Astrocyte (in vitro differentiated cells and primary cell): ENCODE results near the gene TRIP4. TPM values are rescaled to one million over a fixed set of nuclear protein-coding genes. Genes with fewer than 3 reads are reported as not detected.
A peak's percentile ranks its signal among the peaks of the same experiment; 100 is the strongest.

Experiments used
- DNase-seq: peaks from one replicate; pipeline ENCODE4 v3.0.0-alpha.2; 2010; ENCODE audit warnings: low read depth
- FAIRE-seq: peaks from 2 replicates; lab custom pipeline; 2011; peaks lifted over from hg19 to GRCh38; lab: Jason Lieb, UNC
- H2AFZ ChIP-seq: 2 replicates; pipeline ENCODE4 v1.6.0; 2012; ENCODE audit warnings: low read depth, low read length, inconsistent platforms
- H3K27ac ChIP-seq: 2 replicates; pipeline ENCODE4 v1.5.1; 2011; ENCODE audit warnings: low read depth, low read length, inconsistent platforms
- H3K27me3 ChIP-seq: 2 replicates; pipeline ENCODE4 v1.6.0; 2011; ENCODE audit warnings: low read length, inconsistent platforms; ENCODE audit not compliant: insufficient read depth
- H3K36me3 ChIP-seq: 2 replicates; pipeline ENCODE4 v1.5.1; 2011; ENCODE audit warnings: low read length, inconsistent platforms; ENCODE audit not compliant: insufficient read depth
- H3K4me1 ChIP-seq: 2 replicates; pipeline ENCODE4 v1.5.1; 2011; ENCODE audit warnings: low read length, inconsistent platforms; ENCODE audit not compliant: insufficient read depth
- H3K4me2 ChIP-seq: 2 replicates; pipeline ENCODE4 v1.6.0; 2012; ENCODE audit warnings: low read length, inconsistent platforms
- H3K4me3 ChIP-seq: 2 replicates; pipeline ENCODE4 v1.5.1; 2011; ENCODE audit warnings: low read depth, mild to moderate bottlenecking, low read length, inconsistent platforms; ENCODE audit not compliant: insufficient read depth
- H3K79me2 ChIP-seq: 2 replicates; pipeline ENCODE4 v1.6.0; 2012; ENCODE audit warnings: mild to moderate bottlenecking, low read length, inconsistent platforms; ENCODE audit not compliant: insufficient read depth
- H3K9ac ChIP-seq: 2 replicates; pipeline ENCODE4 v1.6.0; 2012; ENCODE audit warnings: mild to moderate bottlenecking, low read length, inconsistent platforms
- H3K9me3 ChIP-seq: 2 replicates; pipeline ENCODE4 v1.5.1; 2012; ENCODE audit warnings: low read depth, mild to moderate bottlenecking, low read length, inconsistent platforms; ENCODE audit not compliant: insufficient read depth
- H4K20me1 ChIP-seq: 2 replicates; pipeline ENCODE4 v1.6.0; 2012; ENCODE audit warnings: low read length, inconsistent platforms; ENCODE audit not compliant: insufficient read depth
- H3K27ac Mint-ChIP-seq: one replicate; pipeline ENCODE4 v1.8.0; 2021; ENCODE audit warnings: mild to moderate bottlenecking, mixed read lengths; ENCODE audit not compliant: unreplicated experiment
- H3K27me3 Mint-ChIP-seq: one replicate; pipeline ENCODE4 v1.8.0; 2021; ENCODE audit warnings: low read depth, mixed read lengths; ENCODE audit not compliant: unreplicated experiment
- H3K36me3 Mint-ChIP-seq: one replicate; pipeline ENCODE4 v1.8.0; 2021; ENCODE audit warnings: low read depth, mixed read lengths; ENCODE audit not compliant: unreplicated experiment
- H3K4me1 Mint-ChIP-seq: one replicate; pipeline ENCODE4 v1.8.0; 2021; ENCODE audit warnings: low read depth, mixed read lengths; ENCODE audit not compliant: unreplicated experiment
- H3K4me3 Mint-ChIP-seq: one replicate; pipeline ENCODE4 v1.8.0; 2021; ENCODE audit warnings: mild to moderate bottlenecking, moderate library complexity, mixed read lengths; ENCODE audit not compliant: unreplicated experiment
- H3K9me3 Mint-ChIP-seq: one replicate; pipeline ENCODE4 v1.8.0; 2021; ENCODE audit warnings: mild to moderate bottlenecking, mixed read lengths; ENCODE audit not compliant: unreplicated experiment
- CTCF ChIP-seq: IDR thresholded peaks from 2 replicates; pipeline ENCODE4 v1.5.1; 2011; ENCODE audit warnings: low read depth, mild to moderate bottlenecking, inconsistent platforms, low read length, moderate library complexity; ENCODE audit not compliant: insufficient read depth
- EZH2 ChIP-seq: IDR thresholded peaks from 2 replicates; pipeline ENCODE4 v1.6.1; 2012; ENCODE audit warnings: mild to moderate bottlenecking, low read length, inconsistent platforms; ENCODE audit not compliant: insufficient read depth
- total RNA-seq: library from RNA; stranded (reverse); gene quantifications from 2 replicates; pipeline ENCODE4 v1.2.1, GENCODE V29; 2021

The TRIP4 gene
- total RNA-seq, 1 donor from 2014 or later, result 40.7 TPM

- Histone ChIP-seq H3K27ac (no peak overlapping the region), H3K4me3 (no peak overlapping the region), H2AFZ (no peak overlapping the region), H3K79me2 (no peaks in the 10 kb centered on the region), H3K36me3 (peaks cover 21% of the 10 kb centered on the region), H3K9me3 (no peaks in the 10 kb centered on the region), H4K20me1 (peaks cover 3% of the 10 kb centered on the region), H3K4me2 (peak overlapping the region; percentile 27), H3K27me3 (no peaks in the 10 kb centered on the region), H3K4me1 (peaks cover 13% of the 10 kb centered on the region), H3K9ac (peak overlapping the region; percentile 12)
- no peak overlapping the region for H3K27ac Mint-ChIP-seq
- no peaks in the 10 kb centered on the region for H3K27me3 Mint-ChIP-seq
- no peaks in the 10 kb centered on the region for H3K9me3 Mint-ChIP-seq
- DNase-seq, result no peak
- H3K36me3 Mint-ChIP-seq, result peaks cover 10% of the 10 kb centered on the region
- TF ChIP-seq EZH2 (no peak), CTCF (no peak)
- H3K4me3 Mint-ChIP-seq, result no peak overlapping the region
- FAIRE-seq, result no peak
- H3K4me1 Mint-ChIP-seq, result peaks cover 15% of the 10 kb centered on the region
Measured at GRCh38 chr15:64429448-64429847, 41.8 kb downstream of the TRIP4 start.

GRCh38 chr15:64430000-64430735, 42.5 kb downstream of the TRIP4 start:
- H3K9me3 Mint-ChIP-seq, result no peaks in the 10 kb centered on the region
- peaks cover 3% of the 10 kb centered on the region for H4K20me1 ChIP-seq
- no peak overlapping the region for H2AFZ ChIP-seq
- H3K9me3 ChIP-seq, result no peaks in the 10 kb centered on the region
- TF ChIP-seq EZH2, result no peak
- TF ChIP-seq CTCF, result no peak
- peak overlapping the region; percentile 27 for H3K4me2 ChIP-seq
- H3K9ac ChIP-seq, result peak overlapping the region; percentile 19
- FAIRE-seq (peak; percentile 58), DNase-seq (peak; percentile 95)
- peaks cover 13% of the 10 kb centered on the region for H3K4me1 ChIP-seq
- H3K27me3 ChIP-seq, result no peaks in the 10 kb centered on the region
- peaks cover 10% of the 10 kb centered on the region for H3K36me3 Mint-ChIP-seq
- H3K79me2 ChIP-seq, result no peaks in the 10 kb centered on the region
- no peak overlapping the region for H3K4me3 ChIP-seq
- H3K27ac Mint-ChIP-seq, result peak overlapping the region; percentile 55
- peak overlapping the region; percentile 40 for H3K27ac ChIP-seq
- no peaks in the 10 kb centered on the region for H3K27me3 Mint-ChIP-seq
- no peak overlapping the region for H3K4me3 Mint-ChIP-seq
- peaks cover 20% of the 10 kb centered on the region for H3K36me3 ChIP-seq
- H3K4me1 Mint-ChIP-seq, result peaks cover 15% of the 10 kb centered on the region

- H3K9me3 Mint-ChIP-seq, result no peaks in the 10 kb centered on the region
- H3K4me1 ChIP-seq, result peaks cover under 1% of the 10 kb centered on the region
- FAIRE-seq (no peak), DNase-seq (no peak)
- peaks cover 2% of the 10 kb centered on the region for H3K4me1 Mint-ChIP-seq
- no peak overlapping the region for H3K4me3 Mint-ChIP-seq
- no peaks in the 10 kb centered on the region for H3K27me3 Mint-ChIP-seq
- H3K9me3 ChIP-seq, result no peaks in the 10 kb centered on the region
- H4K20me1 ChIP-seq, result no peaks in the 10 kb centered on the region
- H3K36me3 ChIP-seq, result peaks cover 5% of the 10 kb centered on the region
- peaks cover 13% of the 10 kb centered on the region for H3K36me3 Mint-ChIP-seq
- no peak overlapping the region for H3K4me2 ChIP-seq
- no peak overlapping the region for H3K27ac ChIP-seq
- H3K27ac Mint-ChIP-seq, result no peak overlapping the region
- H3K79me2 ChIP-seq, result no peaks in the 10 kb centered on the region
- TF ChIP-seq EZH2 (no peak), CTCF (no peak)
- H3K9ac ChIP-seq, result no peak overlapping the region
- no peaks in the 10 kb centered on the region for H3K27me3 ChIP-seq
- no peak overlapping the region for H2AFZ ChIP-seq
- H3K4me3 ChIP-seq, result no peak overlapping the region
Measured at GRCh38 chr15:64437982-64438381, 50.3 kb downstream of the TRIP4 start.
